Measurements from ENCODE around the gene CFLAR. TPM values are rescaled to one million over a fixed set of nuclear protein-coding genes. Genes with fewer than 3 reads are reported as not detected.
A peak's percentile ranks its signal among the peaks of the same experiment; 100 is the strongest.

CFLAR gene
- total RNA-seq, 1 experiment from 2014 or later = 70.1 TPM

DNA sequence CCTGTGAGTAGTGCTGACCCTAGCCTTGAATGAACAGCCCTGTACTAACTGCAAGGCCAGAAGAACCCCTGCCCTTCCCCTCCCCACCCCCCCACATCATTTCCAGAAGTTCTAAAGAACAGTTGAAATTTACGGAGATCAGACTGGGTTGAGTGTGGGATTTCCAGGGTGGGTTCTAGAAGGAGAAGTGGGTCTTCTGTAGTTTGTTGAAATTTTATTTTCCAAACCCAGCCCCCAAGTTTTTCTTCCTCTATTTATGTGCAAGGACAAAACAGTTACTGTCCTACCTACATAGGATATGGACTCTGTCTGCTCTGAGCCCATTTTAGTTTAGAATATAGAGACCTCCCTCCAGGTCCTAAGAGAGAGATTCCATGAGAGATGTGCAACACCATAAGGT, 40.7 kb downstream of the CFLAR start:
- Mint-ChIP-seq H3K9me3 (ENCODE audit: unreplicated experiment) (peaks cover 7% of the 10 kb centered on the region), H3K4me1 (ENCODE audit: insufficient read depth, unreplicated experiment) (peaks cover 17% of the 10 kb centered on the region), H3K36me3 (ENCODE audit: insufficient read depth, unreplicated experiment) (peaks cover 90% of the 10 kb centered on the region), H3K27ac (ENCODE audit: low read depth, unreplicated experiment) (no peak overlapping the region), H3K27me3 (ENCODE audit: insufficient read depth, unreplicated experiment) (no peaks in the 10 kb centered on the region), H3K4me3 (ENCODE audit: unreplicated experiment) (no peak overlapping the region)
- ChIA-PET CTCF (interaction anchor here (2.3 to 3.1 kb wide), 5 partner anchors 10 to 88 kb away, joined by 17 to 46 read pairs (median 27); partner anchors contain the start of gene CFLAR), POLR2A (interaction anchor here (2.0 to 2.3 kb wide), 3 partner anchors 8 to 191 kb away, joined by 7 to 35 read pairs (median 12); partner anchors contain the start of genes HYCC2 and NDUFB3)
- intact Hi-C loops (cut with micrococcal nuclease) = no loop called here
- TF ChIP-seq, protein P1, sequence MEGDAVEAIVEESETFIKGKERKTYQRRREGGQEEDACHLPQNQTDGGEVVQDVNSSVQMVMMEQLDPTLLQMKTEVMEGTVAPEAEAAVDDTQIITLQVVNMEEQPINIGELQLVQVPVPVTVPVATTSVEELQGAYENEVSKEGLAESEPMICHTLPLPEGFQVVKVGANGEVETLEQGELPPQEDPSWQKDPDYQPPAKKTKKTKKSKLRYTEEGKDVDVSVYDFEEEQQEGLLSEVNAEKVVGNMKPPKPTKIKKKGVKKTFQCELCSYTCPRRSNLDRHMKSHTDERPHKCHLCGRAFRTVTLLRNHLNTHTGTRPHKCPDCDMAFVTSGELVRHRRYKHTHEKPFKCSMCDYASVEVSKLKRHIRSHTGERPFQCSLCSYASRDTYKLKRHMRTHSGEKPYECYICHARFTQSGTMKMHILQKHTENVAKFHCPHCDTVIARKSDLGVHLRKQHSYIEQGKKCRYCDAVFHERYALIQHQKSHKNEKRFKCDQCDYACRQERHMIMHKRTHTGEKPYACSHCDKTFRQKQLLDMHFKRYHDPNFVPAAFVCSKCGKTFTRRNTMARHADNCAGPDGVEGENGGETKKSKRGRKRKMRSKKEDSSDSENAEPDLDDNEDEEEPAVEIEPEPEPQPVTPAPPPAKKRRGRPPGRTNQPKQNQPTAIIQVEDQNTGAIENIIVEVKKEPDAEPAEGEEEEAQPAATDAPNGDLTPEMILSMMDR (IDR thresholded peaks at IDR 0.05; ENCODE audit: unreplicated experiment) = no peak
- DNase-seq (ENCODE audit: unreplicated experiment) = no peak
- no TSS peak for BruUV-seq (replicated peaks)

DNA sequence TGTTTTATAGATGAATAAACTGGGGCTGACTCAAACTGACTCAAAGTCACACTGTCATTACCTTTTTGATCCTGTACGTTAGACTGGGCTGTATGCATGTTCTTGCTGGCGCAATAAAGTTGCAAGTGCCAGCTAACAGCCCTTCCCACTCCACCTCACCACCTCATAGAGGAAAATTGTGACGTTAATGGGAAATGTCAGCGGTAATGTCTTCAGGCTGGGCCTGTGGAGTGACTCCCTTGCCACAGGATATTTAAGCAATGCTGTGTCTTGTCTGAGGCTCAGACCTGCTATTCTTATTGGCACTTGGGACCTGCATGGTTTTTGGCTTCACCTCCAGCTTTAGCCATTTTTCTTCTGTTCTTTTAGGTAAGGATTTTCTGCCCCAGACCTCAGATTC, 41.7 kb downstream of the CFLAR start:
- peak overlapping the region; percentile 69 for H3K27ac Mint-ChIP-seq (ENCODE audit: low read depth, unreplicated experiment)
- no peak for DNase-seq (ENCODE audit: unreplicated experiment)
- ChIA-PET POLR2A (interaction anchor here (0.7 to 4.5 kb wide), 18 partner anchors 9 to 268 kb away, joined by 3 to 70 read pairs (median 6); partner anchors contain the start of genes CFLAR, HYCC2, NDUFB3 and NIF3L1), CTCF (interaction anchor here (0.6 to 3.3 kb wide), 24 partner anchors 9 to 737 kb away, joined by 3 to 46 read pairs (median 4); partner anchors contain the start of gene CFLAR)
- no TSS peak for BruUV-seq (replicated peaks)
- H3K36me3 Mint-ChIP-seq (ENCODE audit: insufficient read depth, unreplicated experiment) = peaks cover 93% of the 10 kb centered on the region
- H3K4me1 Mint-ChIP-seq (ENCODE audit: insufficient read depth, unreplicated experiment) = peaks cover 13% of the 10 kb centered on the region
- intact Hi-C loops (cut with micrococcal nuclease) = loop anchor here (1.0 kb wide), 4 partner anchors 39 to 252 kb away; partner anchors contain the start of genes HYCC2 and ORC2
- no peaks in the 10 kb centered on the region for H3K27me3 Mint-ChIP-seq (ENCODE audit: insufficient read depth, unreplicated experiment)
- TF ChIP-seq, protein P1 (IDR thresholded peaks at IDR 0.05; ENCODE audit: unreplicated experiment) = no peak
- peaks cover 2% of the 10 kb centered on the region for H3K9me3 Mint-ChIP-seq (ENCODE audit: unreplicated experiment)
- H3K4me3 Mint-ChIP-seq (ENCODE audit: unreplicated experiment) = no peak overlapping the region

DNA sequence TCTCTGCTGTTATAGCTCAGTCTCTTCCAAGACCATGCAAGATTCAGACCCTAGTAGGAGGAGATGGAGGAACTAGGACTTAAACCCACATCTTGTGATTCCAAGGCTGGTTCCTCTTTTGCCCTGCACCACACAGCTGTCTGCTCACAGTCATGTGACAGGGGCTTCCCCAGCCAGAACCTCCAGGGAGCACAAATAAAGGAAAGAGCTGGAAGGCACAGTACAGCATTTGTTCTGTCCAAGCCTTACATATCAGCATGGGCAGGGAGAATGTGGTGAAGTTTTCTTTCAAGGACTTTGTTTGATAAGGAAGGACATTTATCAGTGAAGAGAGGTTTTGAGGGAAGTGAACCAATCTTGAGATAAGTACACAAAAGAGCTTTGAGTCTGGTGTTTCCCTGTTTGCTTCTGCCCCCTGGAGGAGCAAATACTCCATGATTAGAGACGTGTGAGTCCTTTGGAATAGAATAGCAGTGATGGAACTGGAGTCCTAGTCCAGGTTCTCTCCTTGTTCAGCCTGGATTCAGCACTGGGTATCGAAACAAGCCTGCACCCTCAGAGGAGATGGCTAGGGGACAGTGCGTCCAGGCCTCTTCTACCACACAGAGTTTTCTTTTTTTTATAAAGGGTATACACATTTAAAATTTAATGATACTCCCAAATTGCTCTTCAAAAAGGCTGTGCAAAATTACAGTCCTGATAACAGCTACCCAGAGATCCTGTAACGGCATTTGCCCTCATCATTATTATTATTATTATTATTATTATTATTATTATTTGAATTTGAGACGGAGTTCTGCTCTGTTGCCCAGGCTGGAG, 42.4 kb downstream of the CFLAR start:
- no peaks in the 10 kb centered on the region for H3K9me3 Mint-ChIP-seq (ENCODE audit: unreplicated experiment)

More for the DNA sequence above, 42.4 kb downstream of the CFLAR start:
- peak; percentile 87 for DNase-seq (ENCODE audit: unreplicated experiment)
- TSS peak; percentile 80 for BruUV-seq (replicated peaks)
- no peaks in the 10 kb centered on the region for H3K27me3 Mint-ChIP-seq (ENCODE audit: insufficient read depth, unreplicated experiment)
- TF ChIP-seq, protein P1 (IDR thresholded peaks at IDR 0.05; ENCODE audit: unreplicated experiment) = peak; percentile 62
- H3K27ac Mint-ChIP-seq (ENCODE audit: low read depth, unreplicated experiment) = peak overlapping the region; percentile 69
- peaks cover 94% of the 10 kb centered on the region for H3K36me3 Mint-ChIP-seq (ENCODE audit: insufficient read depth, unreplicated experiment)
- H3K4me3 Mint-ChIP-seq (ENCODE audit: unreplicated experiment) = no peak overlapping the region
- POLR2A ChIA-PET = interaction anchor here (0.6 to 4.5 kb wide), 21 partner anchors 10 to 269 kb away, joined by 3 to 70 read pairs (median 4); partner anchors contain the start of genes CFLAR, HYCC2, NDUFB3 and NIF3L1
- CTCF ChIA-PET = interaction anchor here (0.6 to 3.3 kb wide), 31 partner anchors 8 to 736 kb away, joined by 3 to 46 read pairs (median 4); partner anchors contain the start of gene CFLAR
- peaks cover 8% of the 10 kb centered on the region for H3K4me1 Mint-ChIP-seq (ENCODE audit: insufficient read depth, unreplicated experiment)
- intact Hi-C loops (cut with micrococcal nuclease) = loop anchor here (1.0 kb wide), 4 partner anchors 40 to 253 kb away; partner anchors contain the start of genes HYCC2 and ORC2

Measured in MCF 10A (cell line).